ENCODE data around the gene GCSH. TPM values are rescaled to one million over a fixed set of nuclear protein-coding genes. Genes with fewer than 3 reads are reported as not detected.

GCSH gene
- total RNA-seq, 2 donors from 2014 or later, result 109 to 118 TPM

DNA sequence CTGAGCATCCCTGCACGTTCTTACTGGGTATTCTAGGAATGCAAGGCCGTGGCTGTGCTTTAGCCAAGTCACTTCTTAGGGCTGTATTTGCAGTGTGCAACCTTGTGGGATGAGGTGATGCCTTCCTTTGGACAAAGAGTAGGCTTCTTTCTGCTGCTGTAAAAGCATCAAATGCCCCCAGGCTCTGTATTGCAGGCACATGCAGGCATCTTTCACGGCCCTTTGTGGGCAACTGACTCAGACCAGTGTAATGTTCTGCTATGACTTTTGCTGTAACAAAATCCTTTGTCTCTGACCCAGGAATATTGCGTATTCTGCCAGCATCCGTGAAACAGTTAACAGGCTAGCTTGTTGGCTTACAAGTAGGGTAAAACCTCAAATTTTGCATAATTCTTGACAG, 30.9 kb upstream of the GCSH start:
- no peaks in the 10 kb centered on the region for H3K4me1 Mint-ChIP-seq
- no peak overlapping the region for H3K27ac Mint-ChIP-seq
- no peaks in the 10 kb centered on the region for H3K27me3 Mint-ChIP-seq (ENCODE audit: insufficient read depth)
- Histone ChIP-seq H3K4me3 (ENCODE audit: low read length) (no peak overlapping the region), H3K9ac (ENCODE audit: extremely low read depth, low read length, poor library complexity, severe bottlenecking) (no peak overlapping the region), H3K27me3 (ENCODE audit: control insufficient read depth, insufficient read depth, low read length, poor library complexity, severe bottlenecking) (no peaks in the 10 kb centered on the region), H3K4me1 (ENCODE audit: control insufficient read depth, insufficient read depth, low read length) (no peaks in the 10 kb centered on the region), H3K36me3 (ENCODE audit: control insufficient read depth, insufficient read depth, low read length) (no peaks in the 10 kb centered on the region), H3K27ac (ENCODE audit: low read depth, low read length) (no peak overlapping the region), H3K9me3 (ENCODE audit: control insufficient read depth, low read length) (no peaks in the 10 kb centered on the region)
- H3K36me3 Mint-ChIP-seq (ENCODE audit: low read depth), result no peaks in the 10 kb centered on the region
- 88 to 89% methylated on average over 5 of the region's 5 CpGs for WGBS, 2 experiments (ENCODE audit: insufficient coverage in 1 of 2, insufficient read length in 1 of 2)
- TF ChIP-seq CTCF (conservative IDR thresholded peaks at IDR 0.05), result no peak
- H3K4me3 Mint-ChIP-seq, result no peak overlapping the region
- no peaks in the 10 kb centered on the region for H3K9me3 Mint-ChIP-seq
- DNase-seq, result no peak

DNA sequence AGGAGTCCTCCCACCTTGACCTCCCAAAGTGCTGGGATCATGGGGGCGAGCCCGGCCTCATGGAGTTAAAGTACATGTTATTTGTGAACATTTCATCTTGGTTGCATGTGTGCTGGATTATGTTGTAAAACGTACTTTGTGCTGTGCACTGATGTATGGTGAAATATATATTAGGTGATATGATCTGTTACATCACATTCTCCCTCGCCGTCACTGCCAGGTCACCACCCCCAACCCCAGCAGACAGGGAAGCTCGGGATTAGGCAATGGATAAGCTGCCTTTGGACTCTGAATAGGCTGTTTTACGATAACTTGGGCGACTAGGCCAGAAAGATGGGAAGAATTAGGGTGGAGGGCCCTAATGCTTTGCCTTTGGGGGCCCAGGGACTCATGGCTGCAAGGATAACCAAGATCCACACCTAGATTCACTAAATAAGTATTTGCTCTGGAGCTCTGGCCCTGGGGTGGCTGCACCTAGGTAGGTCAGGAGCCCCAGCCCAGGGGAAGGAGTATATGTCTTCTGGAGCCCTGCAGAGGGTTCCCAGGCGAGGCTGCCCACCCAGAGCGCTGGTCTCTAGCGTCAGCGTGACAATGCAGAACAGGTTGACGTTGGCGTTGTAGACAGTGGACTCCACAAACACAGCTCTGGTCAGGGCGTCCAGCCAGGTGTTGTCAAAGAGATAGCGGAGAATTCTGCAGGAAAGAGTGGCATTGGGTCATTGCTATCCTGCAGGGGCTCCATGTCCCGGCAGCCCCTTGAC, 27.1 kb upstream of the GCSH start:
- H3K4me3 Mint-ChIP-seq, result no peak overlapping the region
- no peaks in the 10 kb centered on the region for H3K9me3 Mint-ChIP-seq
- Histone ChIP-seq H3K4me3 (ENCODE audit: low read length) (no peak overlapping the region), H3K4me1 (ENCODE audit: control insufficient read depth, insufficient read depth, low read length) (no peaks in the 10 kb centered on the region), H3K9me3 (ENCODE audit: control insufficient read depth, low read length) (no peaks in the 10 kb centered on the region), H3K9ac (ENCODE audit: extremely low read depth, low read length, poor library complexity, severe bottlenecking) (no peak overlapping the region), H3K27me3 (ENCODE audit: control insufficient read depth, insufficient read depth, low read length, poor library complexity, severe bottlenecking) (no peaks in the 10 kb centered on the region), H3K36me3 (ENCODE audit: control insufficient read depth, insufficient read depth, low read length) (no peaks in the 10 kb centered on the region), H3K27ac (ENCODE audit: low read depth, low read length) (no peak overlapping the region)
- DNase-seq, result no peak
- H3K27me3 Mint-ChIP-seq (ENCODE audit: insufficient read depth), result no peaks in the 10 kb centered on the region
- TF ChIP-seq CTCF (conservative IDR thresholded peaks at IDR 0.05), result no peak
- no peaks in the 10 kb centered on the region for H3K4me1 Mint-ChIP-seq
- H3K36me3 Mint-ChIP-seq (ENCODE audit: low read depth), result no peaks in the 10 kb centered on the region
- WGBS, 2 experiments (ENCODE audit: insufficient coverage in 1 of 2, insufficient read length in 1 of 2), result 89 to 93% methylated on average over 7 to 17 of the region's 17 CpGs
- no peak overlapping the region for H3K27ac Mint-ChIP-seq

DNA sequence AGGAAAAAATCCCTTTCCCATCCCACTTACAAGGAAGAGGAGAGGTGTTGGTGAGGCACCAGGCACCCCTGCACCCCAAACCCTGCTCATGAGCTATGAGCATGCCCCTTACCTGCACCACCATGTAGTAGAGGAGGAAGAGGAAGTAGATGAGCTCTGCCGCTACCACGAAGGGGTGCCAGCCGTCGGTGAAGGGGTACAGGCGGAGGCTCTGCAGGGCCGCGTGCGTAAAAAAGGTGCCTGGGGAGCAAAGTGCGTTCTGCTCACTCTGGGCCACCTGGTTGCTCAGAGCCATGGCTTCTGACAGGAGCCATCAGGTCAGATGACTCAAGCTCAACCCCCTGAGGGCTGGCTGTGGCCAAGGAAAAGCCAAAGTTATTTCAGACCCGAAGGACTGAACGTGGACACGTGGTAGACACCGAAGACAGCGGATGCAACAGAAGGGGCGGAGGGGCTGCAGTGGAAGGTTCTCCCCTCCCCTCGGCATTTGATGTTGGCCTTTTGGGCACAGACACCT, 25.3 kb upstream of the GCSH start:
- H3K9ac ChIP-seq (ENCODE audit: extremely low read depth, low read length, poor library complexity, severe bottlenecking), result no peak overlapping the region
- no peaks in the 10 kb centered on the region for H3K27me3 Mint-ChIP-seq (ENCODE audit: insufficient read depth)
- 92 to 94% methylated on average over 7 to 16 of the region's 16 CpGs for WGBS, 2 experiments (ENCODE audit: insufficient coverage in 1 of 2, insufficient read length in 1 of 2)
- H3K4me3 Mint-ChIP-seq, result no peak overlapping the region
- no peak for TF ChIP-seq CTCF (conservative IDR thresholded peaks at IDR 0.05)
- H3K27ac ChIP-seq (ENCODE audit: low read depth, low read length), result no peak overlapping the region
- H3K36me3 ChIP-seq (ENCODE audit: control insufficient read depth, insufficient read depth, low read length), result no peaks in the 10 kb centered on the region
- no peaks in the 10 kb centered on the region for H3K4me1 ChIP-seq (ENCODE audit: control insufficient read depth, insufficient read depth, low read length)
- H3K36me3 Mint-ChIP-seq (ENCODE audit: low read depth), result no peaks in the 10 kb centered on the region
- DNase-seq, result no peak
- H3K4me1 Mint-ChIP-seq, result no peaks in the 10 kb centered on the region
- H3K9me3 Mint-ChIP-seq, result no peaks in the 10 kb centered on the region
- no peaks in the 10 kb centered on the region for H3K9me3 ChIP-seq (ENCODE audit: control insufficient read depth, low read length)
- H3K4me3 ChIP-seq (ENCODE audit: low read length), result no peak overlapping the region
- no peak overlapping the region for H3K27ac Mint-ChIP-seq
- H3K27me3 ChIP-seq (ENCODE audit: control insufficient read depth, insufficient read depth, low read length, poor library complexity, severe bottlenecking), result no peaks in the 10 kb centered on the region

Data from endodermal cell (in vitro differentiated cells).